A172 (cell line): ENCODE data around the gene CAPZA2. TPM values are rescaled to one million over a fixed set of nuclear protein-coding genes. Genes with fewer than 3 reads are reported as not detected.
"Not testable (repeated sequence)": the region's sequence is repeated elsewhere in the genome, so short reads cannot be mapped to it uniquely, and the experiment has no call there.

Source experiments
- DNase-seq: peaks from one replicate; pipeline ENCODE4 v3.0.0-alpha.2; 2015; ENCODE audit warnings: low spot score
- total RNA-seq: library from RNA; depleted of rRNA; stranded (reverse); fragments of >200 nt; shearing (Covaris generic); gene quantifications from 2 replicates; pipeline ENCODE4 v1.2.3, GENCODE V29; 2014; rRNA removed

The CAPZA2 gene
- total RNA-seq, result 201 and 225 TPM in 2 replicates

- DNase-seq, result peak; percentile 78
Measured at GRCh38 chr7:116862234-116862950, at the start of gene CAPZA2. Gene CAPZA2, plus strand, starts transcription at chr7:116862587. Its CDS starts 25 bp downstream, at chr7:116862612.

DNA sequence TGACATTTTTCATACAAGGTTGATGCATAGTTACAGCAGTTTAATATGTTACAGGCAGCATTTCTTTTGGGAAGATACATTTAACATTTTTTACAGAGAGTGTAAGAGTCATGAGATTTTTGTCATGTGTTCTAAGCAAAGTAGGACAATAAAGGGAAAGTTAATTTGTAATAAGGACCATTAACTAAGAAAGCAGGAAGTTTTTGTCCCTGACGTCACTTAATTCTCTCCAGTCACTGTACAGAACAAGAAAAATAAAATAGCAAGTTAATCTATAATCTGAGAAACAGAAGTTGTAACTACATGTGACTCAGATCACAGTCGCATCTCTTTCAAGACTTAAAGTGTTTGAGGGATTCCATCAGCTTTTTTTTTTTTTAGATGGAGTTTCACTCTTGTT, 49.5 kb upstream of the CAPZA2 start:
- DNase-seq, result no peak

- DNase-seq, result not testable (repeated sequence)
Measured at GRCh38 chr7:116813371-116813770, 49.0 kb upstream of the CAPZA2 start.

GRCh38 chr7:116815041-116815440, 47.3 kb upstream of the CAPZA2 start:
- no peak for DNase-seq

- no peak for DNase-seq
Measured at GRCh38 chr7:116820149-116820548, 42.2 kb upstream of the CAPZA2 start.

DNA sequence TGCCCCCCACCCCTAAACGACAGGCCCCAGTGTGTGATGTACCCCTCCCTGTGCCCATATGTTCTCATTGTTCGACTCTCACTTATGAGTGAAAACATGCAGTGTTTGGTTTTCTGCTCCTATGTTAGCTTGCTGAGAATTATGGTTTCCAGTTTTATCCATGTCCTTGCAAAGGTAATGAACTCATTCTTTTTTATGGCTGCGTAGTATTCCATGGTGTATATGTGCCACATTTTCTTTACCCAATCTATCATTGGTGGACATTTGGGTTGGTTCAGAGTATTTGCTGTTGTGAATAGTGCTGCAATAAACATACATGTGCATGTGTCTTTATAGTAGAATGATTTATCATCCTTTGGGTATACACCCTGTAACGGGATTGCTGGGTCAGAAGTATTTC, 40.7 kb upstream of the CAPZA2 start:
- DNase-seq, result not testable (repeated sequence)

DNA sequence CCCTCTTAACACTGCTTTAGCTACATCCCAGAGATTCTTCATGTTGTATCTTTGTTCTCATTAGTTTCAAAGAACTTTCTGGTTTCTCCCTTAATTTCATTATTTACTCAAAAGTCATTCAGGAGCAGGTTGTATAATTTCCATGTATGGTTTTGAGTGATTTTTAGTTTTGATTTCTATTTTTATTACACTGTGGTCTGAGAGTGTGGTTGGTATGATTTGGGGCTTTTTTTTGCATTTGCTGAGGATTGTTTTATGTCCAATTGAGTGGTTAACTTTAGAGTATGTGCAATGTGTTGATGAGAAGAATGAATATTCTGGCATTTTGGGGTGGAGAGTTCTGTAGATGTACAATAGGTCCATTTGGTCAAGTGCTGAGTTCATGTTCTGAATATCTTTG, 37.9 kb upstream of the CAPZA2 start:
- DNase-seq, result no peak

DNA sequence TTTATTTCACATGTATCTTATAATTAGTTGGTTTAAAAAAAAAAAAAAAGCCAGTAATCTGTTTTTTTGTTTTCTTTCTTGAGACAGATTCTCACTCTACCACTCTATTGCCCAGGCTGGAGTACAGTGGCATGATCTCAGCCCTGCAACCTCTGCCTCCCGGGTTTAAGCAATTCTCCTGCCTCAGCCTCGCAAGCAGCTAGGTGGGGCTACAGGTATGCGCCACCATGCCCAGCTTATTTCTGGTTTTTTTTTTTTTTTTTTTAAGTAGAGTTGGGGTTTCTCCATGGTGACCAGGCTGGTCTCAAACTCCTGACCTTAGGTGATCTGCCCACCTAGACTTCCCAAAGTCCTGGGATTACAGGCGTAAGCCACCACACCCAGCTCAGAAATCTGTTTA, 34.1 kb upstream of the CAPZA2 start:
- DNase-seq, result no peak

DNA sequence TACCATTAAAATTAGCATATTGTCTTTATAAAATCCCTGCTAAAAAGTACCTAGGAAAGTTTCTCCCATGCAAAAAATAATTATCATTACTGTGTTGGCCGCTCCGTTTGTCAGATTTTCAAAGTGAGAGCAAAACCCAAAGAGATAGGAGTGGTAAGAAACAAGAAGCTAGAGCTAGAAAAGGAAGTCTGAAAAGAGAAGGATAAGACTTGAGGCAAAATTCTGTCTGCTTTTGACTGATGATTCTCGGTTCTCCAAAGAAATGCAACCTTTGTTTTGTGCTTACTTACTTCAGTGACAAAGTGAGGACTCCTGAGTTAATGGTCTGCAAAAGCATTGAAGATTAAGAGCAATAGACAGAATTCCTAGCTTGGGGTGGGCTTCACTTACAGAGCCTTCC, 33.3 kb upstream of the CAPZA2 start:
- DNase-seq, result no peak

DNA sequence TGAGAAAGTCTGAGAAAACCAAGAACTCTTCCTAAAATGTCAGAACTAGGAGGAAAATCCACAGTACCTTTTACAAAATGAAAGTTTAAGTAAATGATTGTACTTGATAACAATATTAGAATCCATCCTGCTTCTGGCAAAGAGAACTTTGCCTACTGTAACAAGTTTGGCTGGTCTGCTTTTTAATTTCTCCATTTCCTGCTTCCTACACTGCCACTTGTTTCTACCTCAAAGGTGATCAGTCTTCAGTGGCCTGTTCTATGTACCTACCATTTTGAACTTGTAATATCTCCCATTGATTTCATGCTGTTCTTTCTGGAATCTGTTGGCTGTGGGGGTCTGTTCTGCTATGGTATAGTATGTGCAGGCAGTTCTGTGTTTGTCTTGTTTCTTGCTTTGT, 32.9 kb upstream of the CAPZA2 start:
- no peak for DNase-seq

DNA sequence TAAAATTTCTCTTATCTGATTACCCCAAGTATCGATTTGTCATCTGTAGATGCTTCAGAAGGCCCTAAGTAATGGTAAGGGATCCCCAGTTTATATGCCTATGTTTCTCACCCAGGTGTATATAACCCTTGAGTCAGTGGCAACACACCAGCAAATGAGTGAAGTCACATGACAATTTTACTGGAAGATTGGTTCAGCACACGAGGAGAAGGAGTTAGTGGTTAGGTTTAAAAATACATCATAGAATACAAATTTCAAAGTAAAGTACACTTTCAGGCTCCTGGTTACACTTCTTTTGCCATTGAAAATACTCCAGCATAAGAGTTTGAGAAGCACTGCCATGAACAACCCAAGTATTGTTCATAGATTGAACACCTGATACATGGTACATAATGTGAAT, 29.7 kb upstream of the CAPZA2 start:
- no peak for DNase-seq

- DNase-seq, result peak; percentile 66
Measured at GRCh38 chr7:116834815-116835504, 27.4 kb upstream of the CAPZA2 start.

DNA sequence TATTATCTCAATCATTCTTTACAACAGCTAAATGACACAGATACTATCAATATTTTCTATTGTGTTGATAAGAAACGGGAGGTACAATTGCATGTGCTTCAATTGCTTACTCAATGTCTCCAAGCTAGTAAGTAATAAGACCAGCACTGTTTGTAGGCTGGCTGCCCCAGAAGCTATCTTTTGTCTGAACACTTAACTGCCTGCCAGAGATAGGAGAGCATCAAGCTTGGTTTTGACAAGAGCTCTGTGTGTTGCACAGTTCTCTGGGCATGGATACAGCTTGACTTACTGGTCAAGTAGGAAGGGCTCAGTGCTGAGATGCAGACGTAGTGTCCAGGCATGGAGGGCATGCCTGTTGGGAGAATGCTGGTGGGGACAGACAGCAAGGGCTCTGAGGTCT, 26.3 kb upstream of the CAPZA2 start:
- DNase-seq, result no peak

DNA sequence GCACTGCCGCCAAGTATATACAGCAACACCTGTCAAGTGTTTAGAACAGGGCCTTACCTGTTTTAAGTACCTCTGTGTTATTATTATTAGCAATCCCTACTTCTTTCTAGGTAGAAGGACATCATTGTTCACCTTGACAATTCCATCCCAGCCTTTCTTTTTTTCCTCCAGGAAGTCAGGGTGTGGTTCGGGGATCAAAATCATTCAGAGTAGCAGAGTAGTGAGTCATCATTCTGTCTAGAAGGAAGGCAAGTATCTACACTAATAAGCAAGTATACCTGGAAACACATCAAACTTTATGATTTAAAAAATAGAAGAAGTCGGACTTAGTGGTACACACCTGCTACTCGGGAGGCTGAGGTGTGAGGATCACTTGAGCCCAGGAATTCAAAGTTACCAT, 25.5 kb upstream of the CAPZA2 start:
- peak; percentile 73 for DNase-seq

GRCh38 chr7:116837586-116837985, 24.8 kb upstream of the CAPZA2 start:
- no peak for DNase-seq

DNA sequence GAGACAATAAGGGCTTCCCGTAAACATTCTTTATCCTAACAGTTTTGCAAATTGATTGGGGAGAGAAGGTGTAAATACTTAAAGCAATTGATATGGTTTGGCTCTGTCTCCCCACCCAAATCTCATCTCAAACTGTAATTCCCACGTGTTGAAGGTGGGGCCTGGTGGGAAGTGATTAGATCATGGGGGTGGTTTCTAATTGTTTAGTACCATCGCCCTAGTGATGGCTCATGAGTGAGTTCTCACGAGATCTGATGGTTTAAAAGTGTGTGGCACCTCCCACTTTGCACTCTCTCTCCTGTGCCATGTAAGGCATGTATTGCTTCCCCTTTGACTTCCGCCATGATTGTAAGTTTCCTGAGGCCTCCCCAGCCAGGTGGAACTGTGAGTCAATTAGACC, 22.1 kb upstream of the CAPZA2 start:
- no peak for DNase-seq

DNA sequence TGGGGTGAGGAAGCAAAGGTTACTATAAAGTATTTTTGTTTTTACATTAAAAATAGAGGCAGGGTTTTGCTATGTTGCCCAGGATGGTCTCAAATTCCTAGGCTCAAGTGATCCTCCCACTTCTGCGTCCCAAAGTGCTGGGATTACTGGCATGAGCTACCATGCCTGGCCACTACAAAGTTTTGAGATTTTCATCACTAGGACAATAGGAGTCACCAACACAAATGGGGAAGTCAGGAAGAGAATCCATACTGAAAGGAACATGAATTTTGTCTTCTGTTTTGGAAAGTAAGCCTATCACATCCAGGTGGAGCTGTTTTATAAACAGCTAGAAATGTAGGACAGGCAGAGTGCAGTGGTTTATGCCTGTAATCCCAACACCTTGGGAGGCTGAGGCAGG, 20.0 kb upstream of the CAPZA2 start:
- DNase-seq, result no peak

- no peak for DNase-seq
Measured at GRCh38 chr7:116843378-116843777, 19.0 kb upstream of the CAPZA2 start.

DNA sequence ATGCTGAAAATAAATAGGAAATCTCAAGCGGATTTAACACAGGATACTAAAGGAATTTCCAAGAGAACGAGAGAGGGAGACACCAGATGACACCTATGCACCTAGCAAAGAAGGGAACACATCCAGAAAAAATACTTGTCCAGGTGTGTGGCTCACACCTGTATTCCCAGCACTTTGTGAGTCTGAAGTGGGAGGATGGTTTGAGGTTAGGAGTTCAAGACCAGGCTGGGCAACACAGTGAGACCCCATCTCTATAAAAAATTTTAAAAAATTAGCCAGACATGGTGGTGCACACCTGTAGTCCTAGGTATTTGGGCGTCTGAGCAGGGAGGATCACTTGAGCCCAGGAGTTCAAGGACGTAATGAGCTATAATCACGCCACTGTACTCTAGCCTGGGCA, 11.2 kb upstream of the CAPZA2 start:
- DNase-seq, result no peak

DNA sequence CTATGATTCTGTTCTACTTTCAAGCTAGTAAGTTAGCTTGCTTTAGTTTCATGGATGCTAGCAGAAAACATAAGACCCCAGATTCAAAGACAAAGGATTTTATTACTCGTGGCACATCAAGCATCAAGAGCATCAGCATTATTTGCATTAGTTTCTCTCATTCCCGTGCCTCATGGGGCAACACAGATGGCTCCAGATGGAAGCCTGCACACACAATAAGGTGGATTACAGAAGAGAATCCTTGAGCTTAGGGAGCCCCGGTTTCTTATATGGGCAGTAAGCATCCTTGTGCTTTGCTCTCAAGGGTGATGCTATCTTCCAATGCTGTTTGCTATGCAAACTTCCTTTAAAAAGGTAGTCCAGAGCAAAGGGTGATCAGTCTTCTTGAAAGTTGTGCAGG, 10.7 kb upstream of the CAPZA2 start:
- no peak for DNase-seq

DNA sequence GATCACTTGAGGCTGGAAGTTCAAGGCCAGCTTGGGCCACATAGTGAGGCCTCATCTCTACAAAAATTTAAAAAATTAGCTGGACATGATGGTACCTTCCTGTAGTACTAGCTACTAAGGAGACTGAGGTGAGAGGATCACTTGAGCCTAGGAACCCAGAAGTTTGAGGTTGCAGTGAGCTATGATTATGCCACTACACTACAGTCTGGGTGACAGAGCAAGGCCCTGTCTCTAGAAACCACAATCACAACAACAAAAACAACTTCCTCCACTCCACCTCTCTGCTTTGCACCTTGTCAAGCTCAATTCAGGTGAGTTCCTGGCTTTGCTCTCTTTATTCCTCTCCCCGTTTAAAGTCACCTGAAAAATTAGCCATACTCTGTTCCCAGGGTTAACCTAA, 8.3 kb upstream of the CAPZA2 start:
- no peak for DNase-seq

- no peak for DNase-seq
Measured at GRCh38 chr7:116857052-116857451, 5.3 kb upstream of the CAPZA2 start.

DNA sequence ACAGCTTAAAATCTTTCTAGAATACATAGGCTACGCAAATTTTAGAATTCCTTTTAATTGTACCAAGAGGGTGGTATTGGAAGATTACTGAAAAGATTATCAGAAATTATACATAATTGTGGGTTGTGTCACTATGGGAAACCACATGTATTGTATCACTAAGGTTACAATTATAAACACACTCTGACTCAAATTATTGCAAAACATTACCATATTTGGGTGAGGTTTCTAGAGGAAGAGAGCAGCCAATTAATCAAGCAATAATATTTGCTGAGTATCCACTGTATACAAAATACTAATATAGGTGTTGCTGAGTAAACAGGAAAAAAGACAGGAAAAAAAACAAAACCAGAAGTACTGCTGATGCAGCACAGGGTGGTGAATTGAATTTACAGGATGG, 3.1 kb upstream of the CAPZA2 start:
- no peak for DNase-seq

DNA sequence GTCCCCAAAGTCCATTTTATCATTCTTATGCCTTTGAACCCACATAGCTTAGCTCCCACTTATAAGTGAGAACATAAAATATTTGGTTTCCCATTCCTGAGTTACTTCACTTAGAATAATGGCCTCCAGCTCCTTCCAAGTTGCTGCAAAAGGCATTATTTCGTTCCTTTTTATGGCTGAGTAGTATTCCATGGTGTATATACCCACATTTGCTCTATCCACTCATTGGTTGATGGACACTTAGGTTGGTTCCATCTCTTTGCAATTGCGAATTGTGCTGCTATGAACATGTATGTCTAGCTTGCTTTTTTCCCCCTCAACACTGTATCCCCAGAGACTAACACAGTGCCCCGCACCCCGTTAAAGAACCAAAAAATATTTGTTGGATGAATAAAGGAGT, 670 bp upstream of the CAPZA2 start:
- DNase-seq, result no peak
